IPS-20b (cell line): ENCODE results near the gene GPR155.

ENCODE experiments used
- H3K27ac ChIP-seq: one replicate; pipeline ENCODE4 v1.5.1; 2013; ENCODE audit warnings: low read length
- H3K27me3 ChIP-seq: 2 replicates; pipeline ENCODE4 v1.6.1; 2013; ENCODE audit warnings: mild to moderate bottlenecking, low read length, inconsistent platforms; ENCODE audit not compliant: insufficient read depth
- H3K36me3 ChIP-seq: 2 replicates; pipeline ENCODE4 v1.6.1; 2013; ENCODE audit warnings: low read depth, mild to moderate bottlenecking, inconsistent platforms, low read length, moderate library complexity; ENCODE audit not compliant: insufficient read depth
- H3K4me1 ChIP-seq: 2 replicates; pipeline ENCODE4 v1.6.1; 2013; ENCODE audit warnings: mild to moderate bottlenecking, control low read depth, inconsistent platforms, low read length, moderate library complexity; ENCODE audit not compliant: insufficient read depth
- H3K4me3 ChIP-seq: 2 replicates; pipeline ENCODE4 v1.5.1; 2013; ENCODE audit warnings: mild to moderate bottlenecking, low read length, inconsistent platforms
- H3K9ac ChIP-seq: 2 replicates; pipeline ENCODE4 v1.6.1; 2013; ENCODE audit warnings: low read depth, mild to moderate bottlenecking, inconsistent platforms, low read length, moderate library complexity
- H3K9me3 ChIP-seq: 2 replicates; pipeline ENCODE4 v1.6.1; 2013; ENCODE audit warnings: mild to moderate bottlenecking, low read depth, low read length, inconsistent platforms; ENCODE audit not compliant: insufficient read depth

The GPR155 gene, protein sequence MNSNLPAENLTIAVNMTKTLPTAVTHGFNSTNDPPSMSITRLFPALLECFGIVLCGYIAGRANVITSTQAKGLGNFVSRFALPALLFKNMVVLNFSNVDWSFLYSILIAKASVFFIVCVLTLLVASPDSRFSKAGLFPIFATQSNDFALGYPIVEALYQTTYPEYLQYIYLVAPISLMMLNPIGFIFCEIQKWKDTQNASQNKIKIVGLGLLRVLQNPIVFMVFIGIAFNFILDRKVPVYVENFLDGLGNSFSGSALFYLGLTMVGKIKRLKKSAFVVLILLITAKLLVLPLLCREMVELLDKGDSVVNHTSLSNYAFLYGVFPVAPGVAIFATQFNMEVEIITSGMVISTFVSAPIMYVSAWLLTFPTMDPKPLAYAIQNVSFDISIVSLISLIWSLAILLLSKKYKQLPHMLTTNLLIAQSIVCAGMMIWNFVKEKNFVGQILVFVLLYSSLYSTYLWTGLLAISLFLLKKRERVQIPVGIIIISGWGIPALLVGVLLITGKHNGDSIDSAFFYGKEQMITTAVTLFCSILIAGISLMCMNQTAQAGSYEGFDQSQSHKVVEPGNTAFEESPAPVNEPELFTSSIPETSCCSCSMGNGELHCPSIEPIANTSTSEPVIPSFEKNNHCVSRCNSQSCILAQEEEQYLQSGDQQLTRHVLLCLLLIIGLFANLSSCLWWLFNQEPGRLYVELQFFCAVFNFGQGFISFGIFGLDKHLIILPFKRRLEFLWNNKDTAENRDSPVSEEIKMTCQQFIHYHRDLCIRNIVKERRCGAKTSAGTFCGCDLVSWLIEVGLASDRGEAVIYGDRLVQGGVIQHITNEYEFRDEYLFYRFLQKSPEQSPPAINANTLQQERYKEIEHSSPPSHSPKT

DNA sequence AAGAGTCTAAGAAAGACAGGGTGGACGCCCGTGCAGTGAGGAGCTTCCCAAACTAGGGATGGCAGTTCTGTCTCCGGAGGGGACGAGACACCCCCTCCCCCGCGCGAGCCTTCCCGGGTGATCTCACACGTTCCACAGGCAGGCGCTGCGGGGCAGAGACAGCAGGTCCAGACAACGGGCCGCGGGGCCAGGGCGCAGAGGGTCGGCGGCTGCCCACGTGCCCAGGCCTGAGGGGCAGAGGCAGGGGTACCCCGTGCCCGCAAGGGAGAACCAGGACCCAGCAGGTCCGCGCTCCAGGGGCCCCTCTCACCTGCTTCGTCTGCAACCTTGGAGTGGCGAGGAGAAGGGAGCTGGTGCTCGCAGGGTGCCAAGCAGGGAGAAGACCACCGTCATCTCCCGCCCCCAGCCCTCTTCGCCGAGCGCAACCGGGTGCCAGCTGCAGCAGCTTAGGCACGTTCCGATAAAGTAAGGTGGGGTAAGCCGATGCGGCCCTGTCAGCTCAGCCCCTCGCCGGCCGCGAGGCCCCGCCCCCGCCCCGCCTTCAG, at the start of gene GPR155:
GPR155 (minus strand) TSS at position 467 of the 545 bp plus-strand sequence. CDS start 5,073 bp downstream, outside the sequence.
- peak within 1 kb of the TSS; percentile 80; the same call in 1 of the 2 replicates for H3K9ac ChIP-seq
- H3K27me3 ChIP-seq, result peaks cover 38% of the 10 kb centered on the region
- no peaks in the 10 kb centered on the region for H3K36me3 ChIP-seq
- H3K9me3 ChIP-seq, result peaks cover 5% of the 10 kb centered on the region; the same call in 1 of the 2 replicates
- peak within 1 kb of the TSS; percentile 86 for H3K27ac ChIP-seq
- peaks cover 3% of the 10 kb centered on the region; the same call in 1 of the 2 replicates for H3K4me1 ChIP-seq
- H3K4me3 ChIP-seq, result peak within 1 kb of the TSS; percentile 91

DNA sequence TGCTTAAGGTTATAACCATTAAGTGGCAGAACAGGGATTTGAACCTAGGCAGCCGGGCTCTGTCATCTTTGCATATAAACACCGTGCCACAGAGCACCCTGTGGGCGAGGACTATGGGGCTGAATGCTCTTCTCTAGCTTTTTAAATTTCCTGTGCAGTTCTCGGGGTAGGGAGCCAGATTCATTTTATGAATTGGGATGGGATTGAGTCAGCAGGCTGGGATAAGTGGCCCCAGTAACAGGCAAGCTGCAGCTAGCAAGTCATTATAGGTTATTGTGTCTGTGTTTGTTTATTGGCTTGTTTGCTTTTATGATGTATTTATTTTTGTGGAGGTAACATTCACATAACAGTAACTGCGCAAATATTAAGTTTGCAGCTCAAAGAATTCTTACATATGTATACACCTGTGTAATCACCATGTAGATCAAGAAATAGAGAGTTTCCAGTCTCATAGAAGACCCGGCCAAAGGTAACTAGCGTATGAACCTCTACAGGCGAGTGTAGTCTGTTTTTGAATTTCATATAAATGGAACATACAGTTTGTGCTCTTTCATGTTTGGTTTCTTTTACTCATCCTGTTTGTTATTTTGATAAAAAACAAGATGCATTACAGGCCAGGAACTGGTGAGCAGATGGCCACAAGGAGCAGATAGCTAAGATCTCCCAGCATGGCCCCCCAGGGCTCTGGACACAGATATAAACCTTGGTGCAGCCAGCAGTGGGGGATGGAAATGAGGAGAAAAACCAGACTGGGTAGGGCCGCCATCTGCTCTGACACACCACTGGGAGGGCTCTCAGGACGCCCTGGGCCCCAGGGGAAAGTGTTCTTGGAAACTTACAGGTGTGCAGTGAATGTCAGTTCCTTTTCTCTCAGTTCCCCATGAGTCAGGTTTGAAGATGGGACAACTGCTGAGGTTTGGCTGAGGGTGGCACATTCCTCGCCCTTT, 49.2 kb upstream of the GPR155 start:
- H3K27me3 ChIP-seq, result no peaks in the 10 kb centered on the region
- H3K9ac ChIP-seq, result no peak overlapping the region
- no peaks in the 10 kb centered on the region for H3K36me3 ChIP-seq
- H3K4me3 ChIP-seq, result no peak overlapping the region
- H3K9me3 ChIP-seq, result no peaks in the 10 kb centered on the region
- H3K4me1 ChIP-seq, result no peaks in the 10 kb centered on the region
- no peak overlapping the region for H3K27ac ChIP-seq

DNA sequence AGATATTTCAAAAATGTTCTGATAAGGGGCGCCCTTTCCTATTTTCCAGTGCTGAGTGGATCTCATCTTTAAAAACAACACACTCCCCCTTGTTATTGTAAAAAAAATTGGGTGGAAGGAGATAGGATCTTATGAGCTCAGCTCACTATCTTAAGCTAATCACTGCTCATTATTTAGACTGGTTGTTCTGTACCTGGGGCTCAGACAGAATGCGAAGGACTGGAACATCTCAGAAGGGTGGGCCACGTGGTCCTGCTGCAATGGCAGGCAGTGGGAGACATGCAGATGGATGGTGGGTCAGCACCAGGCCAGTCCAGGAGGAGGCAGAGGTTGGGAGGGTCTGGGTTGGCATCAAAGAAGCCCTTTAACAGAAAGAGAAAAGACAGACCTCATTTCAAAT, 48.3 kb upstream of the GPR155 start:
- H3K4me1 ChIP-seq, result no peaks in the 10 kb centered on the region
- no peaks in the 10 kb centered on the region for H3K9me3 ChIP-seq
- no peaks in the 10 kb centered on the region for H3K27me3 ChIP-seq
- no peaks in the 10 kb centered on the region for H3K36me3 ChIP-seq
- no peak overlapping the region for H3K4me3 ChIP-seq
- H3K9ac ChIP-seq, result no peak overlapping the region
- H3K27ac ChIP-seq, result no peak overlapping the region

DNA sequence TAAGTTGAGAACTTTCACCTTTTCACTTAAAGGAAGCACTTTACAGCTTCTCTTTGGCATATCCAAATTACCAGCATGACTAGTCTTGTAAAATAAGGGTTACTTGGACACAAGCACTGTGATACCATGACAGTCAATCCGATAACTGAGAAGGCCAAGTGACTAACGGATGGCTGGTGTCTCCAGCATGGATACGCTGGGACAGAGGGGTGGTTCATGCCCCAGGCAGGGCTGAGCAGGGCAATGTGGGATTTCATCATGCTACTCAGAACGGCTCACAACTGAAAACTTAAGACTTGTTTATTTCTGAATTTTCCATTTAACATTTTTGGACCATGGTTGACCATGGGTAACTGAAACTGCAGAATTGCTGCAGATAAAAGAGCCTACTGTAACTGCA, 43.1 kb upstream of the GPR155 start:
- no peak overlapping the region for H3K4me3 ChIP-seq
- no peak overlapping the region for H3K9ac ChIP-seq
- H3K4me1 ChIP-seq, result no peaks in the 10 kb centered on the region
- H3K27ac ChIP-seq, result no peak overlapping the region
- no peaks in the 10 kb centered on the region for H3K27me3 ChIP-seq
- H3K9me3 ChIP-seq, result no peaks in the 10 kb centered on the region
- no peaks in the 10 kb centered on the region for H3K36me3 ChIP-seq

DNA sequence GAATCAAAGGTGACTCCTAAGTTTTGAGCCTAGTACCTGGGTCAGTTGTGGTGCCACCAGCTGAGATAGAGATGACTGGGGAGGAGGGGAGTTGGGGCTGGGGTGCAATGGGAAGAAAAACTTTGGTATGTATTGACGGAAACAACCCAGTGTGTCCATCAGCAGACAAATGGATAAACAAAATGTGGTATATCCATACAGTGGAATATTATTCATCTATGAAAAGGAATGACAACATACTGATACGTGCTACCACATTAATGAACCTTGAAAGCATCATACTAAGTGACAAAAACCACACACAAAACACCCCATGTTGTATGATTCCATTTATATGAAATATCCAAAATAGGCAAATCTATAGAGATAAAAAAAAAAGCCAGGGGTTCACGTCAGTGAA, 41.1 kb upstream of the GPR155 start:
- Histone ChIP-seq H3K9ac (no peak overlapping the region), H3K36me3 (no peaks in the 10 kb centered on the region), H3K27me3 (no peaks in the 10 kb centered on the region), H3K27ac (no peak overlapping the region), H3K9me3 (no peaks in the 10 kb centered on the region), H3K4me1 (no peaks in the 10 kb centered on the region), H3K4me3 (no peak overlapping the region)

DNA sequence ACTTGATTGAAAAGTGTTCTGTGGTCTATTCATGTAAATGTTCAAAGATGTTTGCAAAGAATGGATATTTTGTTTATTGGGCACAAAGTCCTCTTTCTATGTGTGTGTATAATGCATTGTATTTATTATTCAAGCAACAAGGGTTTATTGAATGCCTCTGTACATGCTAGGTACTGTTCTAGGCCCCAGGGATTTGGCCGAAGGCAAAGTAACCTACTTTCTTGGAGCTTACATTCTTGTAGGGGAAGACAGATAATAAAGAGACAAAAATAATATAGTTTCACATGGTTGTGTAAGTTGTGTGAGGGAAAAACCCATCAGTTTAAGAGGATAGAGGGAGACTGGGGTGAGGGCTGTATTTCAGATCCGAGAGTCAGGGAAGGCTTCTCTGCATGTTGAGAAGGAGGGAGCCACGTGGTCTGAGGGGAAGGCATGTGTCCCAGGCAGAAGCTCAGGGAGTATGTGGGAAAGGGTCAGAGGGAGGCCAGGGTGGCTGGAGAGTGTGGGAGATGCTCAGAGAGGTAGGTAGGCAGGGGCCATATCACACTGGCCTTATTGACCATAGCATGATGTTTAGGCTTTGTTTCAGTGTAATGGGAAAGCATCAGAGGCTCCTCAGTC, 40.4 kb upstream of the GPR155 start:
- Histone ChIP-seq H3K9ac (no peak overlapping the region), H3K9me3 (no peaks in the 10 kb centered on the region), H3K4me3 (no peak overlapping the region), H3K4me1 (no peaks in the 10 kb centered on the region), H3K36me3 (no peaks in the 10 kb centered on the region), H3K27ac (no peak overlapping the region), H3K27me3 (no peaks in the 10 kb centered on the region)

DNA sequence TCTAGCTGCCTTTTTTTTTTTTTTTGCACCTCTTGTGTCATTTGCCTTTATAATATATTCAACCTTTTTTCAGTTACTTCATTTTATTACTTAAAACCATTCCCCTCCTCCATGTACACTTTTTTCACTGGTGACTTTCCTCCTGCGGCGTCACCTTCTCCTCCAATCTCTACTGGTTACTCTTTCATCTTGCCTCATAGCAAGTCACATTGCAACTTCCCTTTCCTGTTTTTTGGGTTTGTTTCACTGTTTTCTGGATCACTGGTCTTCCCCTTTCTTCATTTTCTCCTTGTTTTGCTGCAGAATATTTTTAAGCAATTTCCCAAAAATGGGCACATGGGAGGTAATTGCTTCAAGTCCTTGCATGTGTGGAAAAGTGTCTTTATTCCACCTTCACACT, 37.7 kb upstream of the GPR155 start:
- no peaks in the 10 kb centered on the region for H3K4me1 ChIP-seq

DNA sequence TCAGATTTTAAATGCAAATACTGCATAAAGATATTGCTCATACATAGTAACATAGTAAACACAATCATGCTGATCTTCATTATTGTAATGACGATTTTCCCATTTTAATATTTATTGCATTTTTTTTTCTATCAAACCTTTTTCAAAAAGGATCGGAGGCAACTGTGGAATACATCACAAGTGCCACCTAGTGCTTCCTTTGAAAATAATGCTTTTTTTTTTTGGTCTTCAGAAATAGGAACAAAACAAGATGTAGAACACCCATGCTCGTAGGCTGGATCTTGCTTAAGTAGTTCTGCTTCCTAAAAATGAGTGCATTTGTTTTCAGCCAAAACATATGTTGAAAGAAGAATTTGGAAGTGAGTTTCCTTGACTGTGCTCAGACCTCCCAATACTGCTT, 35.7 kb upstream of the GPR155 start:
- H3K27me3 ChIP-seq, result no peaks in the 10 kb centered on the region
- H3K4me3 ChIP-seq, result no peak overlapping the region
- H3K27ac ChIP-seq, result no peak overlapping the region
- no peaks in the 10 kb centered on the region for H3K9me3 ChIP-seq
- H3K36me3 ChIP-seq, result no peaks in the 10 kb centered on the region
- no peak overlapping the region for H3K9ac ChIP-seq
- no peaks in the 10 kb centered on the region for H3K4me1 ChIP-seq

More for the DNA sequence above, 37.7 kb upstream of the GPR155 start:
- no peak overlapping the region for H3K27ac ChIP-seq
- no peak overlapping the region for H3K9ac ChIP-seq
- no peaks in the 10 kb centered on the region for H3K36me3 ChIP-seq
- no peaks in the 10 kb centered on the region for H3K27me3 ChIP-seq
- H3K9me3 ChIP-seq, result no peaks in the 10 kb centered on the region
- no peak overlapping the region for H3K4me3 ChIP-seq

DNA sequence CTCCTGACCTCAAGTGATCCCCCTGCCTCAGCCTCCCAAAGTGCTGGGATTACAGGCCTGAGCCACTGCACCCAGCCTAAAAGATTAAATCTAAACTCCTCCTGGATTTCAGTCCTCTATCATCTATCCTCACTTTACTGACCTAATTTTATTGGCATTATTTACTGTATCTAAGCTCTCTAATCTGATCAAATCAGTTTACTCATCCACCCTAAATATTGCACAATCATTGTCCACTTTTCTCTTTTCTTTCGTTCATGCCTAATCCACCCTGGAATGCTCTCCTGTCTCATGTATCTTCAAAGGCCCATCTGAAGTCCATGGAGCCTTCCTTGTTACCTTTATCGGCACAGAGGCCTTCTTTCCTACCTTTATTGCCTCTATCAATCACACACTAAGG, 31.6 kb upstream of the GPR155 start:
- Histone ChIP-seq H3K9ac (no peak overlapping the region), H3K9me3 (peaks cover 1% of the 10 kb centered on the region), H3K4me3 (no peak overlapping the region), H3K4me1 (no peaks in the 10 kb centered on the region), H3K36me3 (no peaks in the 10 kb centered on the region), H3K27ac (no peak overlapping the region), H3K27me3 (no peaks in the 10 kb centered on the region)

DNA sequence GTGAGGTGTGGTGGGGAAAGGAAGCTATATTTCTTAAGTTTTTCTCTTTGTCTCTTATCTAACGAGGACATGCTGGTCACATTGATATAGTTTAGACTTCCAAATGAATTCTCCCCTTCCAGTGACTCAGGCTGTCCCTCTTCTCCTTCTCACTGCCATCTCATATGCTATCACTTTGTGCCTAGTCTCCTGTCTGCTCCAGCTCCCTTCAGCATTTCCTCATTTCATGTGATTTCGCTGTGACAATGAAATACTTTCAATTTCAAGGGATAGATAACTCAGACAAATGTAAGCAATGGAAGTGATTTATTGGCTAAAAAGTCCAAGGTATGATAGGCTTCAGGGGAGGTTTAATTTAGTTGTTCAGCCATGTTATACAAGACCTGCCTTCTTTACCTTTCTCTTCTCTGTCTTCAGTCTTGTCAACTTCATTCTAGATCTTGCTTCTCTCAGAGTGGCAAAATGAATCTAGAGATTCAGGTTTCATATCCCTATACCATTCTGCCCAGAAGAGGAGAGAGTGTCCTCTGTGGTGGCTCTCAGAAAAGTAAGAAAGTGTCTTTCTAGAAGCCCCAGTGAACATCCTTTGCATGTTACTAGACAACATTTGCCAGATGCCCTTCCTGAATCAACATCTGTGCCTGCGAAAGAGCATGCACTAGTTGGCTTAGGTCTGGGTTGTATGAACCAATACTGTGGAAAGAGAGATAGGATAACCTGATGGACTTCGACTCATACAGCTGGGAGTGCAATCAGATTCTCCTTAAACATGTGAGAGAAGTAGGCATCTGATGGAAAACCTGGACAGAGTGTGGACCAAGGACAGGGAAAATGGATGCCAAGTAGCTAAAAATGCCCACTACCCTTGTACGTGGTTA, 29.9 kb upstream of the GPR155 start:
- no peaks in the 10 kb centered on the region for H3K36me3 ChIP-seq
- no peak overlapping the region for H3K4me3 ChIP-seq
- H3K9me3 ChIP-seq, result peaks cover 13% of the 10 kb centered on the region
- no peaks in the 10 kb centered on the region for H3K4me1 ChIP-seq
- no peak overlapping the region for H3K27ac ChIP-seq
- H3K27me3 ChIP-seq, result no peaks in the 10 kb centered on the region
- no peak overlapping the region for H3K9ac ChIP-seq
